Trophoblast cell (in vitro differentiated cells and primary cell): ENCODE measurements around the gene ABTB2.
A peak's percentile ranks its signal among the peaks of the same experiment; 100 is the strongest.

Experiments used
- DNase-seq, 2 donors: peaks; one replicate each; pipeline ENCODE4 v3.0.0-alpha.2; 2016
- H2AFZ ChIP-seq: 2 replicates; pipeline ENCODE4 v1.6.1; 2013; ENCODE audit warnings: low read length, moderate library complexity, mild to moderate bottlenecking; ENCODE audit not compliant: insufficient read depth, poor library complexity
- H2AK5ac ChIP-seq: 2 replicates; pipeline ENCODE4 v1.6.1; 2013; ENCODE audit warnings: mild to moderate bottlenecking, low read length
- H2BK120ac ChIP-seq: 2 replicates; pipeline ENCODE4 v1.6.1; 2013; ENCODE audit warnings: low read length, mild to moderate bottlenecking, moderate library complexity; ENCODE audit not compliant: insufficient read depth, poor library complexity
- H2BK12ac ChIP-seq: 2 replicates; pipeline ENCODE4 v1.6.1; 2013; ENCODE audit warnings: mild to moderate bottlenecking, low read length, moderate library complexity
- H2BK5ac ChIP-seq: 2 replicates; pipeline ENCODE4 v1.6.1; 2013; ENCODE audit warnings: low read length, low read depth, moderate library complexity, mild to moderate bottlenecking; ENCODE audit not compliant: poor library complexity
- H3K14ac ChIP-seq: 2 replicates; pipeline ENCODE4 v1.6.1; 2013; ENCODE audit warnings: mild to moderate bottlenecking, low read length
- H3K18ac ChIP-seq: 2 replicates; pipeline ENCODE4 v1.6.1; 2013; ENCODE audit warnings: mild to moderate bottlenecking, low read length
- H3K23ac ChIP-seq: 2 replicates; pipeline ENCODE4 v1.6.1; 2013; ENCODE audit warnings: low read length
- H3K27ac ChIP-seq: 2 replicates; pipeline ENCODE4 v1.5.1; 2013; ENCODE audit warnings: low read depth, mild to moderate bottlenecking, inconsistent platforms, low read length, moderate library complexity
- H3K27me3 ChIP-seq: 2 replicates; pipeline ENCODE4 v1.6.1; 2013; ENCODE audit warnings: inconsistent platforms, mild to moderate bottlenecking, low read length, moderate library complexity; ENCODE audit not compliant: insufficient read depth
- H3K36me3 ChIP-seq, 2 experiments: 1 replicate in 1 of 2; 2 replicates in 1 of 2; pipeline ENCODE4 v1.6.1; 2013; ENCODE audit warnings: low read length in 2 of 2, mild to moderate bottlenecking in 2 of 2, moderate library complexity in 1 of 2; ENCODE audit not compliant: insufficient read depth in 2 of 2, control insufficient read depth in 1 of 2
- H3K4ac ChIP-seq: 2 replicates; pipeline ENCODE4 v1.6.1; 2013; ENCODE audit warnings: low read depth, mild to moderate bottlenecking, low read length, moderate library complexity
- H3K4me1 ChIP-seq, 2 experiments: 1 replicate in 1 of 2; 2 replicates in 1 of 2; pipeline ENCODE4 v1.6.1; 2013; ENCODE audit warnings: low read length in 2 of 2, mild to moderate bottlenecking in 2 of 2, moderate library complexity in 1 of 2; ENCODE audit not compliant: insufficient read depth in 2 of 2, control insufficient read depth in 1 of 2
- H3K4me2 ChIP-seq: 2 replicates; pipeline ENCODE4 v1.6.1; 2013; ENCODE audit warnings: inconsistent platforms, mild to moderate bottlenecking, low read length, moderate library complexity
- H3K4me3 ChIP-seq: 2 replicates; pipeline ENCODE4 v1.5.1; 2013; ENCODE audit warnings: mild to moderate bottlenecking, low read depth, low read length, inconsistent platforms
- H3K79me1 ChIP-seq: one replicate; pipeline ENCODE4 v1.6.1; 2013; ENCODE audit warnings: low read length
- H3K79me2 ChIP-seq: 2 replicates; pipeline ENCODE4 v1.6.1; 2013; ENCODE audit warnings: low read length, mild to moderate bottlenecking; ENCODE audit not compliant: control insufficient read depth, insufficient read depth, poor library complexity
- H3K9ac ChIP-seq: 2 replicates; pipeline ENCODE4 v1.6.1; 2013; ENCODE audit warnings: mild to moderate bottlenecking, low read length
- H3K9me3 ChIP-seq: 2 replicates; pipeline ENCODE4 v1.6.1; 2013; ENCODE audit warnings: low read depth, mild to moderate bottlenecking, control low read depth, inconsistent platforms, low read length; ENCODE audit not compliant: insufficient read depth
- H4K12ac ChIP-seq: 2 replicates; pipeline ENCODE4 v1.6.1; 2013; ENCODE audit warnings: low read depth, mild to moderate bottlenecking, low read length, moderate library complexity
- H4K8ac ChIP-seq: 2 replicates; pipeline ENCODE4 v1.6.1; 2013; ENCODE audit warnings: low read depth, mild to moderate bottlenecking, low read length, moderate library complexity
- H4K91ac ChIP-seq: one replicate; pipeline ENCODE4 v1.6.1; 2013; ENCODE audit warnings: low read depth, mild to moderate bottlenecking, low read length, moderate library complexity
- WGBS: extraction: QIAGEN DNeasy Blood & Tissue Kit; methylation state at CpG from one replicate; pipeline ENCODE4 v1.1.7; 2013; ENCODE audit warnings: missing lambda C conversion rate; ENCODE audit not compliant: insufficient read length, insufficient coverage; ENCODE audit errors: extremely low coverage; 5-methylcytosine and 5-hydroxymethylcytosine counted together

Gene ABTB2

DNA sequence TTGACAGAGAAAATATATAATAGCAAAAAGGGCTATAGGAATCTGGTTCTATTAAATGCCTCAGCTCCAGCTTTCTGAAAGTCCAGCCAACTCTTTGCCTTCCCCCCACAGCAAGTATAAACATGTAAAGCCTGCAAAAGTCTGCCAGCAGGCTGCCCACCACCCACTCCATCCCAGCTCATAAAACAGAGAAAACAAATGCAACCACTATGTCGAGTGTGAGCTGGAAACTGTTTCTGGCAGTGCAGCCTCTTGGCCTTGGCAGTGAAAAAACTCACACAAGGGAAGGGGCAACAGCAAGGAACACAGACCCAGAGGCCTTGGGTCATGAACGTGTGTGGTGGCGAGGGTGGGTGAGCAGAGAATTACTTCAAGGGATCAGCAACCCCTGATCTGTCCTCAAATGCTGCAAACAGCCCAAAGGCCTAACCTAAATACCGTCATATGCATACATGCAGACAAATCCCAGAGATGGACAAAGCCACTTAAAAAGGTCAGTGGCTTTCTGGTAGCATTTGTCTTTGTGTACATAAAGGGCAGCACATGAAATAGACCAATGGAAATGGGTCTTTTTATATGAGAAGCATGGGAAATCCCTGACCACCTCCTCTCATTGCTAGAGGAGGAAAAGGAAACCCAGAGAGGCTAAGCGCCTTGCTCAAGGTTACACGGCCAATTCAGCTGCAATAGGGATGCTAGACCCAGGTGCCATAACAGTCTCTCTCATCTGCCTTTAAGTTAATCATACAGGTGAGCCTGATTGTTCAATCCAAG, 177.6 kb downstream of the ABTB2 start:
- H3K4ac ChIP-seq: no peak overlapping the region
- no peaks in the 10 kb centered on the region for H3K79me1 ChIP-seq
- WGBS: no CpG with 5 or more reads among the region's 6 CpGs
- no peak for DNase-seq
- H3K27ac ChIP-seq: no peak overlapping the region
- no peak overlapping the region for H2BK5ac ChIP-seq
- H3K4me1 ChIP-seq: no peaks in the 10 kb centered on the region
- no peak overlapping the region for H2AFZ ChIP-seq
- H4K91ac ChIP-seq: no peak overlapping the region
- no peak overlapping the region for H2BK120ac ChIP-seq
- no peak overlapping the region for H3K9ac ChIP-seq
- H4K8ac ChIP-seq: no peak overlapping the region
- no peak overlapping the region for H3K4me2 ChIP-seq
- no peak overlapping the region for H2BK12ac ChIP-seq
- no peak overlapping the region for H3K14ac ChIP-seq
- H3K36me3 ChIP-seq: peaks cover 4% of the 10 kb centered on the region in 2 experiments
- H3K9me3 ChIP-seq: peaks cover 2% of the 10 kb centered on the region
- H3K27me3 ChIP-seq: no peaks in the 10 kb centered on the region
- H3K18ac ChIP-seq: no peak overlapping the region
- H4K12ac ChIP-seq: no peak overlapping the region
- H3K4me3 ChIP-seq: no peak overlapping the region
- no peak overlapping the region for H2AK5ac ChIP-seq
- no peak overlapping the region for H3K23ac ChIP-seq
- H3K79me2 ChIP-seq: no peaks in the 10 kb centered on the region

DNA sequence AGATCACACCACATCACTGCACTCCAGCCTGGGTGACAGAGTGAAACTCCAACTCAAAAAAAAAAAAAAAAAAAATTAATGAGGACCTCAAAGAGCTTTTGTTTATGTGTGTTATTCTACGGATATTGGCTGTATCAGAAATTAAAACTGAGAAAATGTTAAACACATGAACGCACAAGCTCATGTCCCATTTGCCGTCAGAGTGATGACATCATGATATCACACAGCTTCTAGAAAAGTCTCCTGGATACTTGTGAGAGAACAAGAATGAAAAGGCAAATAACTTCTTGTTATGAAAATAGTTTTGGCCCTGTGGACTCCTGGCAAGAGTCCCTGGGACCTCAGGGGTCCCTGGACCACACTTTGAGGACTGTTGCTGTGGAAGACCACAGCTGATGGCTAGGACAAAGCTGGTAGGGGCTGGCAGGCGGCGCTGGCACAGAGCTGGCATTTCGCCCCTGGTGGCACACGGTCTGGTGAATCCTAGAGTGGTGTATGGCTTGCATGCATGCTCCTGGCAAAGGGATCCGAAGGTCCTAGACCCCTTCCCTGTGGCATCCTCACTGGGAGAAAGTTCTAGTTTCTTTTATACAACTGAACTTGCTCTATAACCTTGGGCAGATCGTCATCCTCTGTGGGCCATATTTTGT, 178.7 kb downstream of the ABTB2 start:
- Histone ChIP-seq H3K79me1 (no peaks in the 10 kb centered on the region), H2BK12ac (no peak overlapping the region), H3K9me3 (peaks cover 2% of the 10 kb centered on the region), H3K4ac (no peak overlapping the region), H3K27me3 (no peaks in the 10 kb centered on the region), H3K4me1 (peaks cover 3 to 5% of the 10 kb centered on the region in 2 experiments), H3K27ac (no peak overlapping the region), H3K14ac (no peak overlapping the region), H3K79me2 (no peaks in the 10 kb centered on the region), H2AK5ac (no peak overlapping the region), H2AFZ (no peak overlapping the region), H2BK120ac (no peak overlapping the region), H3K4me2 (no peak overlapping the region), H2BK5ac (no peak overlapping the region), H4K12ac (no peak overlapping the region), H3K23ac (no peak overlapping the region), H3K18ac (no peak overlapping the region), H4K91ac (no peak overlapping the region), H3K4me3 (no peak overlapping the region), H3K9ac (no peak overlapping the region), H4K8ac (no peak overlapping the region), H3K36me3 (peaks cover 0 to 4% of the 10 kb centered on the region in 2 experiments)
- WGBS: no CpG with 5 or more reads among the region's 9 CpGs
- no peak for DNase-seq

DNA sequence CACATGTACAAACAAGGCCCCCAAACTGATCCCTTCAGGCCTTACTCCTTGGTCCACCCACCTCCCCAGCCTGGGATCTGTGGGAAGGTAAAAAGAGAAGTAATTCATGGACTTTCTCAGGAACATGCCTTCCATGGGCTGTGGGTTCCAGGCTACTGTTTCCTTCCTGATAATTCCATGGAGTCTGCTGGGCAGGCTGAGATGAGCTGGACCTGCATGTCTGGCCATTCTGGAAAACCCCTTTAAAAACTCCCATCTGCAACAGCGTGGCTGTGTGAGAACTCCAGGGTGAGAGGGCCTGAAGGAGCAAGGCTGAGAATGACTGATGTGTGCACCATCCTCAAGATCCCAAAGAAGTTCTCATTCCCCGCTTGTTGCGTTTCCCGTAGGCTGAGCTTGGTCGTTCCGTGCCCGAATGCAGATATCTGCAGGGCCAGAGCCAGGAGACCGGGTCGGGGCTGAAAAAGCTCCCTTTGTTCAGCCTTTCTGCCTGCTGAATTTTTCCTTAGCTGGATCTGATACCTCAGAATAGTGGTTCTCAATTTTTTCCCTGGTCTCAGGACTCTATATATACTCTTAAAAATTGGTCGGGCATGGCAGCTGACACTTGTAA, 179.5 kb downstream of the ABTB2 start:
- Histone ChIP-seq H3K36me3 (peaks cover 0 to 3% of the 10 kb centered on the region in 2 experiments), H3K27me3 (no peaks in the 10 kb centered on the region), H3K14ac (no peak overlapping the region), H3K4me1 (peaks cover 3 to 5% of the 10 kb centered on the region in 2 experiments), H3K79me2 (no peaks in the 10 kb centered on the region), H3K9ac (no peak overlapping the region), H3K27ac (no peak overlapping the region), H3K18ac (no peak overlapping the region), H4K8ac (no peak overlapping the region), H2AK5ac (no peak overlapping the region), H3K79me1 (no peaks in the 10 kb centered on the region), H3K4me2 (no peak overlapping the region), H2BK120ac (no peak overlapping the region), H2AFZ (no peak overlapping the region), H4K91ac (no peak overlapping the region), H2BK5ac (no peak overlapping the region), H3K9me3 (peaks cover 2% of the 10 kb centered on the region), H4K12ac (no peak overlapping the region), H3K4ac (no peak overlapping the region), H3K4me3 (no peak overlapping the region), H3K23ac (no peak overlapping the region), H2BK12ac (no peak overlapping the region)
- peak in 1 of 2 donors; percentile 20 for DNase-seq
- no CpG with 5 or more reads among the region's 10 CpGs for WGBS

DNA sequence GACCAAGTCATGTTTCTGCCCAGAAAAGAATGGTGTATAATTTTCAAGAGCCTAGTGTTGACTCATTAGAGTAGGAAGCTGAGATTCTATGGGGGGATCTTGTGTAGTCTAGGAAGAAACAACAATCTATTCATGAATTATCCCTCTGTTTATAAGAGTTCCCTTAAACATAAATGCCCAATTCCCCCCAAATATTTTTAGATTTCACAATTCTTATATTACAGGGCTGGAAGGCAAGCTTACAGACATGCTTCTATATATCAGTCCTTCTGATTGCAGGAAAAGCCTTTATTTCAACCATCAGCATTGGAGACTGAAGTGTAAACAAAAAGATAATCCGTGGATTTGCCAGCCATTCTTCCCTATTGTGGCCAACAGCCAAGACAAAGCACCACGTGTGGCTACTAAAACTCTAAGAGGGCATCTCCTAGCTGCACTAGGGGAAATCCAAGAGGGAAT, 181.0 kb downstream of the ABTB2 start:
- H2BK12ac ChIP-seq: no peak overlapping the region
- H3K23ac ChIP-seq: no peak overlapping the region
- no CpG with 5 or more reads among the region's 2 CpGs for WGBS
- peaks cover 2% of the 10 kb centered on the region for H3K9me3 ChIP-seq
- no peak overlapping the region for H3K4ac ChIP-seq
- H3K79me2 ChIP-seq: no peaks in the 10 kb centered on the region
- H2BK120ac ChIP-seq: no peak overlapping the region
- no peak overlapping the region for H2AFZ ChIP-seq
- no peak overlapping the region for H3K4me2 ChIP-seq
- H3K36me3 ChIP-seq: peaks cover under 1 to 5% of the 10 kb centered on the region in 2 experiments
- H2BK5ac ChIP-seq: no peak overlapping the region
- peaks cover 3 to 5% of the 10 kb centered on the region in 2 experiments for H3K4me1 ChIP-seq
- no peak overlapping the region for H4K8ac ChIP-seq
- no peak overlapping the region for H4K91ac ChIP-seq
- H3K27ac ChIP-seq: no peak overlapping the region
- H3K4me3 ChIP-seq: no peak overlapping the region
- H3K9ac ChIP-seq: no peak overlapping the region
- DNase-seq: no peak
- H3K14ac ChIP-seq: no peak overlapping the region
- H3K27me3 ChIP-seq: no peaks in the 10 kb centered on the region
- no peak overlapping the region for H4K12ac ChIP-seq
- H3K79me1 ChIP-seq: no peaks in the 10 kb centered on the region
- no peak overlapping the region for H2AK5ac ChIP-seq
- H3K18ac ChIP-seq: no peak overlapping the region
